22Rv1 (cell line): ENCODE results near the gene LPIN1.

Source experiments
- H3K27ac ChIP-seq: fragments of 450-650 bp; 2 replicates; pipeline ENCODE4 v1.5.1; 2017
- CTCF ChIP-seq: fragments of 450-650 bp; IDR thresholded peaks from 2 replicates; pipeline ENCODE4 v1.5.1; 2017; ENCODE audit warnings: mild to moderate bottlenecking
- ZFX ChIP-seq: fragments of 450-650 bp; IDR thresholded peaks from 2 replicates; pipeline ENCODE4 v1.6.1; 2017; ENCODE audit warnings: antibody characterized with exemption, borderline replicate concordance

Gene LPIN1

GRCh38 chr2:11709293-11709692 lies 37.1 kb upstream of the LPIN1 start:
- no peak for TF ChIP-seq ZFX
- TF ChIP-seq CTCF: no peak
- no peak overlapping the region for H3K27ac ChIP-seq

GRCh38 chr2:11710210-11710609 lies 36.2 kb upstream of the LPIN1 start:
- TF ChIP-seq ZFX: no peak

GRCh38 chr2:11710632-11711353 lies 35.6 kb upstream of the LPIN1 start:
- H3K27ac ChIP-seq: no peak overlapping the region
- TF ChIP-seq CTCF (no peak), ZFX (no peak)

More at GRCh38 chr2:11710210-11710609, 36.2 kb upstream of the LPIN1 start:
- no peak overlapping the region for H3K27ac ChIP-seq

- H3K27ac ChIP-seq: no peak overlapping the region
- TF ChIP-seq CTCF (no peak), ZFX (no peak)
These were observed 35.1 kb upstream of the LPIN1 start for GRCh38 chr2:11711354-11711716.

- TF ChIP-seq CTCF: no peak
- no peak for TF ChIP-seq ZFX
- no peak overlapping the region for H3K27ac ChIP-seq
These were observed 34.7 kb upstream of the LPIN1 start for GRCh38 chr2:11711751-11712150.

GRCh38 chr2:11712866-11713265 lies 33.6 kb upstream of the LPIN1 start:
- H3K27ac ChIP-seq: no peak overlapping the region
- TF ChIP-seq CTCF (no peak), ZFX (no peak)

- TF ChIP-seq ZFX (no peak), CTCF (no peak)
- no peak overlapping the region for H3K27ac ChIP-seq
These were observed 32.6 kb upstream of the LPIN1 start for GRCh38 chr2:11713815-11714214.

GRCh38 chr2:11715987-11716652 lies 30.3 kb upstream of the LPIN1 start:
- no peak overlapping the region for H3K27ac ChIP-seq
- TF ChIP-seq ZFX (no peak), CTCF (no peak)
